Trophoblast cell (in vitro differentiated cells and primary cell): Measurements from ENCODE around the gene PRICKLE1.
A peak's percentile ranks its signal among the peaks of the same experiment; 100 is the strongest.

Experiments used
- DNase-seq, 2 donors: peaks; one replicate each; pipeline ENCODE4 v3.0.0-alpha.2; 2016
- H2AFZ ChIP-seq: 2 replicates; pipeline ENCODE4 v1.6.1; 2013; ENCODE audit warnings: low read length, moderate library complexity, mild to moderate bottlenecking; ENCODE audit not compliant: insufficient read depth, poor library complexity
- H2AK5ac ChIP-seq: 2 replicates; pipeline ENCODE4 v1.6.1; 2013; ENCODE audit warnings: mild to moderate bottlenecking, low read length
- H2BK120ac ChIP-seq: 2 replicates; pipeline ENCODE4 v1.6.1; 2013; ENCODE audit warnings: low read length, mild to moderate bottlenecking, moderate library complexity; ENCODE audit not compliant: insufficient read depth, poor library complexity
- H2BK12ac ChIP-seq: 2 replicates; pipeline ENCODE4 v1.6.1; 2013; ENCODE audit warnings: mild to moderate bottlenecking, low read length, moderate library complexity
- H2BK5ac ChIP-seq: 2 replicates; pipeline ENCODE4 v1.6.1; 2013; ENCODE audit warnings: low read length, low read depth, moderate library complexity, mild to moderate bottlenecking; ENCODE audit not compliant: poor library complexity
- H3K14ac ChIP-seq: 2 replicates; pipeline ENCODE4 v1.6.1; 2013; ENCODE audit warnings: mild to moderate bottlenecking, low read length
- H3K18ac ChIP-seq: 2 replicates; pipeline ENCODE4 v1.6.1; 2013; ENCODE audit warnings: mild to moderate bottlenecking, low read length
- H3K23ac ChIP-seq: 2 replicates; pipeline ENCODE4 v1.6.1; 2013; ENCODE audit warnings: low read length
- H3K27ac ChIP-seq: 2 replicates; pipeline ENCODE4 v1.5.1; 2013; ENCODE audit warnings: low read depth, mild to moderate bottlenecking, inconsistent platforms, low read length, moderate library complexity
- H3K27me3 ChIP-seq: 2 replicates; pipeline ENCODE4 v1.6.1; 2013; ENCODE audit warnings: inconsistent platforms, mild to moderate bottlenecking, low read length, moderate library complexity; ENCODE audit not compliant: insufficient read depth
- H3K36me3 ChIP-seq, 2 experiments: 1 replicate in 1 of 2; 2 replicates in 1 of 2; pipeline ENCODE4 v1.6.1; 2013; ENCODE audit warnings: low read length in 2 of 2, mild to moderate bottlenecking in 2 of 2, moderate library complexity in 1 of 2; ENCODE audit not compliant: insufficient read depth in 2 of 2, control insufficient read depth in 1 of 2
- H3K4ac ChIP-seq: 2 replicates; pipeline ENCODE4 v1.6.1; 2013; ENCODE audit warnings: low read depth, mild to moderate bottlenecking, low read length, moderate library complexity
- H3K4me1 ChIP-seq, 2 experiments: 1 replicate in 1 of 2; 2 replicates in 1 of 2; pipeline ENCODE4 v1.6.1; 2013; ENCODE audit warnings: low read length in 2 of 2, mild to moderate bottlenecking in 2 of 2, moderate library complexity in 1 of 2; ENCODE audit not compliant: insufficient read depth in 2 of 2, control insufficient read depth in 1 of 2
- H3K4me2 ChIP-seq: 2 replicates; pipeline ENCODE4 v1.6.1; 2013; ENCODE audit warnings: inconsistent platforms, mild to moderate bottlenecking, low read length, moderate library complexity
- H3K4me3 ChIP-seq: 2 replicates; pipeline ENCODE4 v1.5.1; 2013; ENCODE audit warnings: mild to moderate bottlenecking, low read depth, low read length, inconsistent platforms
- H3K79me1 ChIP-seq: one replicate; pipeline ENCODE4 v1.6.1; 2013; ENCODE audit warnings: low read length
- H3K79me2 ChIP-seq: 2 replicates; pipeline ENCODE4 v1.6.1; 2013; ENCODE audit warnings: low read length, mild to moderate bottlenecking; ENCODE audit not compliant: control insufficient read depth, insufficient read depth, poor library complexity
- H3K9ac ChIP-seq: 2 replicates; pipeline ENCODE4 v1.6.1; 2013; ENCODE audit warnings: mild to moderate bottlenecking, low read length
- H3K9me3 ChIP-seq: 2 replicates; pipeline ENCODE4 v1.6.1; 2013; ENCODE audit warnings: low read depth, mild to moderate bottlenecking, control low read depth, inconsistent platforms, low read length; ENCODE audit not compliant: insufficient read depth
- H4K12ac ChIP-seq: 2 replicates; pipeline ENCODE4 v1.6.1; 2013; ENCODE audit warnings: low read depth, mild to moderate bottlenecking, low read length, moderate library complexity
- H4K8ac ChIP-seq: 2 replicates; pipeline ENCODE4 v1.6.1; 2013; ENCODE audit warnings: low read depth, mild to moderate bottlenecking, low read length, moderate library complexity
- H4K91ac ChIP-seq: one replicate; pipeline ENCODE4 v1.6.1; 2013; ENCODE audit warnings: low read depth, mild to moderate bottlenecking, low read length, moderate library complexity
- WGBS: extraction: QIAGEN DNeasy Blood & Tissue Kit; methylation state at CpG from one replicate; pipeline ENCODE4 v1.1.7; 2013; ENCODE audit warnings: missing lambda C conversion rate; ENCODE audit not compliant: insufficient read length, insufficient coverage; ENCODE audit errors: extremely low coverage; 5-methylcytosine and 5-hydroxymethylcytosine counted together

PRICKLE1 gene

DNA sequence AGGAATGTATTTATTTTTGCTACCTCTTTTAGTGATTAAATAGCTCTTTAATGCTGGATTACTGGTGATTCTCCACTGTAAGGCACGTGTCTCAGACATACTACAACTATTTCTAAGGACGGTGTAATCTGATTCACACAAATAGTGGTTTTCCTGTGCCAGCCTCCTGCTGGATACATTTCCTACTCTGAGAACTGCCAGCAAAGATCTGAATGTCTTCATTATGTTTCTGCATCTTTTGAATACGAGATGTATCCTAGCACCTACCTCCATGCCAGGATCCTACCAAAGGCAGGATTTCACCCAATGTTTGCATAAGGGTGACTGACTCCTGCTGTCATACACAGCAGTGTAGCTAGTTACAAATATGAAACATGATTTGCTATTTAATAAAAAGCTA is 120.6 kb downstream of the PRICKLE1 start:
- Histone ChIP-seq H2BK5ac (no peak overlapping the region), H2BK120ac (no peak overlapping the region), H3K23ac (no peak overlapping the region), H3K4ac (no peak overlapping the region), H3K9ac (no peak overlapping the region), H3K14ac (no peak overlapping the region), H3K27ac (no peak overlapping the region), H2BK12ac (no peak overlapping the region), H4K12ac (no peak overlapping the region), H3K4me3 (no peak overlapping the region), H3K4me1 (no peaks in the 10 kb centered on the region), H4K91ac (no peak overlapping the region), H3K18ac (no peak overlapping the region), H3K36me3 (peaks cover 5 to 23% of the 10 kb centered on the region in 2 experiments), H3K79me2 (no peaks in the 10 kb centered on the region), H2AK5ac (no peak overlapping the region), H3K9me3 (no peaks in the 10 kb centered on the region), H4K8ac (no peak overlapping the region), H3K79me1 (no peaks in the 10 kb centered on the region), H3K4me2 (no peak overlapping the region), H3K27me3 (no peaks in the 10 kb centered on the region), H2AFZ (no peak overlapping the region)
- DNase-seq, result no peak
- no CpG with 5 or more reads among the region's 3 CpGs for WGBS

- Histone ChIP-seq H4K8ac (no peak overlapping the region), H4K91ac (no peak overlapping the region), H3K9ac (no peak overlapping the region), H3K27me3 (no peaks in the 10 kb centered on the region), H3K4me2 (no peak overlapping the region), H3K23ac (no peak overlapping the region), H3K79me1 (no peaks in the 10 kb centered on the region), H3K14ac (no peak overlapping the region), H2AFZ (no peak overlapping the region), H3K27ac (no peak overlapping the region), H2BK5ac (no peak overlapping the region), H4K12ac (no peak overlapping the region), H3K4ac (no peak overlapping the region), H3K36me3 (peaks cover 5 to 23% of the 10 kb centered on the region in 2 experiments), H3K79me2 (no peaks in the 10 kb centered on the region), H3K4me3 (no peak overlapping the region), H2BK120ac (no peak overlapping the region), H3K4me1 (no peaks in the 10 kb centered on the region), H2AK5ac (no peak overlapping the region), H2BK12ac (no peak overlapping the region), H3K9me3 (no peaks in the 10 kb centered on the region), H3K18ac (no peak overlapping the region)
- WGBS, result no CpG with 5 or more reads among the region's 9 CpGs
- no peak for DNase-seq
These were observed 121.2 kb downstream of the PRICKLE1 start for GRCh38 chr12:42468341-42468821.

- H3K4ac ChIP-seq, result no peak overlapping the region
- no peak overlapping the region for H3K9ac ChIP-seq
- H3K27ac ChIP-seq, result no peak overlapping the region
- no peak overlapping the region for H2AK5ac ChIP-seq
- no peaks in the 10 kb centered on the region for H3K27me3 ChIP-seq
- H3K79me2 ChIP-seq, result no peaks in the 10 kb centered on the region
- no peak overlapping the region for H3K4me2 ChIP-seq
- H3K18ac ChIP-seq, result no peak overlapping the region
- no peak overlapping the region for H2BK12ac ChIP-seq
- H4K91ac ChIP-seq, result no peak overlapping the region
- no peaks in the 10 kb centered on the region for H3K9me3 ChIP-seq
- H3K4me1 ChIP-seq, result no peaks in the 10 kb centered on the region
- no peaks in the 10 kb centered on the region for H3K79me1 ChIP-seq
- no peak overlapping the region for H2BK5ac ChIP-seq
- H2BK120ac ChIP-seq, result no peak overlapping the region
- H4K8ac ChIP-seq, result no peak overlapping the region
- no peak overlapping the region for H3K4me3 ChIP-seq
- no CpG with 5 or more reads among the region's 4 CpGs for WGBS
- no peak overlapping the region for H2AFZ ChIP-seq
- peaks cover 12 to 27% of the 10 kb centered on the region in 2 experiments for H3K36me3 ChIP-seq
- H3K23ac ChIP-seq, result no peak overlapping the region
- no peak for DNase-seq
- H4K12ac ChIP-seq, result no peak overlapping the region
- H3K14ac ChIP-seq, result no peak overlapping the region
These were observed 125.9 kb downstream of the PRICKLE1 start for GRCh38 chr12:42463671-42464070.

DNA sequence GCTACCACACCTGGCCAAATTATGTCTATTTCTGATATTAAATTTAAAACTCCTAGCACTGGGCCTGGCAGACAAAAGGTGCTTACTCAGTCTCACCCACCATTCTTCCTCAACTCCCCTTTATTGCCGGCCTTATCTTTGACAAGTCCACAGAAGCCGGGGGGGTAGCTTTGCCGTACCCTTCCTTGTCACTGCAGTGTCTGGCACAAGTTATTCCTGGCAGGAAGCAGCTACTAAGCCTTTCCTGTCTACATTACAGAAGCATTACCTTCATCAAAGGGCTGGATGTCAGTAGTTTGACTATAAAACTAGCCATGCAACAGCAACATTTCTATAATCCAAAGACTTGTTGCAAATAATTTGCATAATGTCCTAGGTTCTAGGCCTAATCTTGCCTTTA is 127.1 kb downstream of the PRICKLE1 start:
- Histone ChIP-seq H3K36me3 (peaks cover 10 to 24% of the 10 kb centered on the region in 2 experiments), H2BK5ac (no peak overlapping the region), H3K4me2 (no peak overlapping the region), H4K91ac (no peak overlapping the region), H3K14ac (no peak overlapping the region), H3K79me2 (no peaks in the 10 kb centered on the region), H3K9ac (no peak overlapping the region), H3K27me3 (no peaks in the 10 kb centered on the region), H4K8ac (no peak overlapping the region), H3K4ac (no peak overlapping the region), H2AFZ (no peak overlapping the region), H3K23ac (no peak overlapping the region), H2BK120ac (no peak overlapping the region), H3K4me3 (no peak overlapping the region), H2BK12ac (no peak overlapping the region), H3K18ac (no peak overlapping the region), H3K4me1 (no peaks in the 10 kb centered on the region), H2AK5ac (no peak overlapping the region), H3K9me3 (no peaks in the 10 kb centered on the region), H4K12ac (no peak overlapping the region), H3K79me1 (no peaks in the 10 kb centered on the region), H3K27ac (no peak overlapping the region)
- no CpG with 5 or more reads among the region's 3 CpGs for WGBS
- DNase-seq, result peak in 1 of 2 donors; percentile 16
